Measurements from ENCODE around the gene HSPA2.

Gene HSPA2

DNA sequence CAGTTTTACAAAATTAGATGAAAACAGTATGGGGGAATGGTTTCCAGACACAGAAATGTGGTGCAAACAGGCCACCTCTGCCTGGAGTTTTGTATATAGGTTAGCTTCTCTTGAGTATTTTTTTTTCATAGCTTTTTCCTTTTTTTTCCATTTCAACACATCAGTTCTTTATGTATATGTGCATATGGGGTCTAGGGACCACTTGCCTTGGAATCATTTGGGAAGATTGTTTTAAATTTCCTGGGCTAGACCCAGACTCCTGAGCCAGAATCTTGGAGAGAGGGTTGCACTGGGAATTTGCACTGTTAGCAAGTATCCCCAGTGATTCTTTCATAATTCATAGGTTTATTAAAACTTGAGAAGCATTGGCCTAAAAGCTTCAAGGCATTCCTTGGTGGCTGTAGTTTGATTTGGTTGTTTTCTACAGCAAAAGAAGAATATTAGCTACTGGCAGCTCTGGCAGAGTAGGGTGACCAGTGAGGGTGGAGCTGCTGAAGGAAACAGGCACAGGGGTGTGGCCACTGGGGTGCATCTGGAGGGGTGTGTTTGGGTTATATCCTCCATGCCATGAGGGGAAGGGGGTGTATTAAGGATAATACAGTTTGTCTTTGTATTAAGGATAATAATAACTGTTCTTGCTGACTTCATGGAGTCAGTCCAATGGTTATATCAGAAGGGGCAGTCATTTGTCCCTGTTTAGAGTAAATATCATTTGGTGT lies 32.0 kb downstream of the HSPA2 start:
- in situ Hi-C loops (cut with MboI; ENCODE audit: low sequenced_read_pairs, unreplicated experiment): no loop called here
- DNase-seq (ENCODE audit: low spot score): no peak
- TF ChIP-seq, protein P1, sequence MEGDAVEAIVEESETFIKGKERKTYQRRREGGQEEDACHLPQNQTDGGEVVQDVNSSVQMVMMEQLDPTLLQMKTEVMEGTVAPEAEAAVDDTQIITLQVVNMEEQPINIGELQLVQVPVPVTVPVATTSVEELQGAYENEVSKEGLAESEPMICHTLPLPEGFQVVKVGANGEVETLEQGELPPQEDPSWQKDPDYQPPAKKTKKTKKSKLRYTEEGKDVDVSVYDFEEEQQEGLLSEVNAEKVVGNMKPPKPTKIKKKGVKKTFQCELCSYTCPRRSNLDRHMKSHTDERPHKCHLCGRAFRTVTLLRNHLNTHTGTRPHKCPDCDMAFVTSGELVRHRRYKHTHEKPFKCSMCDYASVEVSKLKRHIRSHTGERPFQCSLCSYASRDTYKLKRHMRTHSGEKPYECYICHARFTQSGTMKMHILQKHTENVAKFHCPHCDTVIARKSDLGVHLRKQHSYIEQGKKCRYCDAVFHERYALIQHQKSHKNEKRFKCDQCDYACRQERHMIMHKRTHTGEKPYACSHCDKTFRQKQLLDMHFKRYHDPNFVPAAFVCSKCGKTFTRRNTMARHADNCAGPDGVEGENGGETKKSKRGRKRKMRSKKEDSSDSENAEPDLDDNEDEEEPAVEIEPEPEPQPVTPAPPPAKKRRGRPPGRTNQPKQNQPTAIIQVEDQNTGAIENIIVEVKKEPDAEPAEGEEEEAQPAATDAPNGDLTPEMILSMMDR (IDR thresholded peaks at IDR 0.05; ENCODE audit: borderline replicate concordance, control extremely low read depth, extremely low read depth, insufficient read depth, missing control alignments): no peak

DNA sequence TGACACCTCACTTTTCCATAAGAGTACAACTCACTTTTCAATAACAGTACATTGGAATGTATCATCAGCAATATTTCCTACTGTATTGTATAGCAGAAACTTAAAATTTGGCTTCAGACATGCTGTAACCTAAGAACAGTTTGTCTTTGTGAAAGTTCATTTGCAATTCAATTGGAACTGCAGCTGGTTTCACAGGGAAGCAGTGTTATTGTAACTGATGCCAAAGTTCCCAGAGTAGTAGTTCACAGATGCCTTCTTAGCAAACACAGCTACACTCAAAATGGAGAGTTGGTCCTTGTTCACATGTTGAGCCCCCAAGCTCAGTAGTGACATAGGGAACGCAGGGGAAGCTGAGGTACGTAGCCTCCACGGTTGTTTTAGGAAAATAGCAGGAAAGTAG lies 32.6 kb downstream of the HSPA2 start:
- DNase-seq (ENCODE audit: low spot score): no peak
- TF ChIP-seq, protein P1 (IDR thresholded peaks at IDR 0.05; ENCODE audit: borderline replicate concordance, control extremely low read depth, extremely low read depth, insufficient read depth, missing control alignments): no peak
- in situ Hi-C loops (cut with MboI; ENCODE audit: low sequenced_read_pairs, unreplicated experiment): no loop called here

DNA sequence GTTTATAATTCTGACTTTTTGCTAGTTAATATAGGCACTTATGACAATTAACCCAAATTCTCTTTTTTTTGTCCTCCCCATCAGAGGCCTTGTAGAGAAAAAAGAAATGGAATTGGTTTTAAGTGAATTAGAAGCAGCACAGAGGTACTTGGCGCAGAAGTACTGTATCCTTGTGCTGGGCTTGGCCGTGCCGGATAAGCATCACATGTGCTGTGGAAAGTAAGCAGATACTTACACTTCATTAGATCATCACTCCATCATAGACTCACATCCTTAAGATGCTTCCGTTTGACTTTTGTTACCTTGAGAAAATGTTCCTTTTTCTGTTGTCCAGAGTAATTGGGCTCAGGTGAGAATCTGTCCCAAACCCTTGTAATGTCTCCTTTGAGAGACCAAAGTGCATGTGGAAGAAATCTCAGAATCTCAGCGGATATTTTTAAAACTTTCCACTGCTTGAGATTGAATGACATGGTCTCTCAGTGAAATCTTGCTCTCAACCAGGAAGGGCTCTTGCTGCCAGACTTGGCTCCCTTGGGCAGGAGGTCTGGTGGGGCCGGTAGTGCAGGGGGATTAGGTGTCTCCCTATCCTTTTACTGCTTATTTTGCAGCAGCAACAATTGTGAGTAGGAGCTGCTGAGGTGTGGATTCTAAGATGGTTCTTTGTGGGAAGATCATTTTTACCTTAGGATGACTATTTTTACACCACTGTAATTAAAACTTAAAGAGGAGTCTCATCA lies 34.0 kb downstream of the HSPA2 start:
- no peak for DNase-seq (ENCODE audit: low spot score)
- TF ChIP-seq, protein P1 (IDR thresholded peaks at IDR 0.05; ENCODE audit: borderline replicate concordance, control extremely low read depth, extremely low read depth, insufficient read depth, missing control alignments): no peak
- in situ Hi-C loops (cut with MboI; ENCODE audit: low sequenced_read_pairs, unreplicated experiment): no loop called here

- TF ChIP-seq, protein P1 (IDR thresholded peaks at IDR 0.05; ENCODE audit: borderline replicate concordance, control extremely low read depth, extremely low read depth, insufficient read depth, missing control alignments): no peak
- in situ Hi-C loops (cut with MboI; ENCODE audit: low sequenced_read_pairs, unreplicated experiment): no loop called here
- no peak for DNase-seq (ENCODE audit: low spot score)
These were observed 36.7 kb downstream of the HSPA2 start for GRCh38 chr14:64577211-64577610.

DNA sequence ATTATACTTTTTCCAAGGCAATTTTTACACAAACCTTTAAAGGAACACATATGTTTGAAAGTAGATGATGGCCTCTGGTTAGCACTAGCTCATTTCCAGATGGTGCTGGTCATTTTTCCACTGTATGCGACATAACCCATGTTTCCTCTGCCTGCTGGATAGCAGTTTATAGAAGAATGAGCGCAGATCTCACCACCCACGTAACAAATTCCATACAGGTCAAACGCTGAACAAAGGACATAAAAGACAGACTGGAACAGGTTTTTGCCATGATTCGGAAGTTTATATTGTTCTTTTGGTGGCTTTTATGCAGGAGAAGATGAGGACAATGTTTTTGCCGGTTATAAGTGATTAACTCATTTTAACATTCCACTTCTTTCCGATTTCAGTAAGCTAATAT lies 39.9 kb downstream of the HSPA2 start:
- in situ Hi-C loops (cut with MboI; ENCODE audit: low sequenced_read_pairs, unreplicated experiment): no loop called here
- TF ChIP-seq, protein P1 (IDR thresholded peaks at IDR 0.05; ENCODE audit: borderline replicate concordance, control extremely low read depth, extremely low read depth, insufficient read depth, missing control alignments): no peak
- no peak for DNase-seq (ENCODE audit: low spot score)

- in situ Hi-C loops (cut with MboI; ENCODE audit: low sequenced_read_pairs, unreplicated experiment): no loop called here
- TF ChIP-seq, protein P1 (IDR thresholded peaks at IDR 0.05; ENCODE audit: borderline replicate concordance, control extremely low read depth, extremely low read depth, insufficient read depth, missing control alignments): no peak
- no peak for DNase-seq (ENCODE audit: low spot score)
These were observed 40.8 kb downstream of the HSPA2 start for GRCh38 chr14:64581363-64581762.

Measured in GM13976 (cell line).